ENCODE data around the gene NHERF1.

Gene NHERF1

DNA sequence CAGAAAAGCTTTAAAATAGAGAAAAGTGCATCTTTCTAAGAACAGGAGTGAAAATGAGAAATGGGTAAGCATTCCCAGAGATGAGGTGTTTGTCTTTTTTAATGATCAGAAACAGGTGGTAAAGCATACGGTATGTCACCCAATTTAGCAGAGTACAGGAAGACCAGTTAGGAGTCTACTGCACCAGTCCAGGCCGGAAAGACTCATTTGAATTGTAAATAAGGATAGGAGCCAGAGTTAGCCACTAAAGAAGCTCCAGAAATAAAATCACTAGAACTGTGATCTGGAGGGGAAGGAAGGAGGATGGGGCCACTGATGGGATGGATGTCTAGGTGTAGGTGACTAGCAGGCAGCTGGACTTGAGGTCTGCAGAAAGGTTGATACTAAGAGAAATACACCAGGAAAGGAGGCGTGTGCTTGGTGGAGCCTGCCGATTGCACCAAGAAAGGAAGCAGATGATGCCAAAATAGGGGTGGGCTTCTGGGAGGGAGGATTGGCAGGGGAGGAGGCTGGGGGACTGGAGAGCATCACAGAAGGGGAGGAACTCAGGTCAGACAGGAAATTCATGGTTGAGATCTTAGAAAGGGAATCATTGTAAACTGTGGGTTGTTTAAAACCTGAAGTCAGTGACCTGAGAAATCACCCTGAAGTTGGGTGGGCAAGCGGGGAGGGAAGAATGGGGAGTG, 35.8 kb downstream of the NHERF1 start:
- DNase-seq (ENCODE audit: low read depth): no peak

DNA sequence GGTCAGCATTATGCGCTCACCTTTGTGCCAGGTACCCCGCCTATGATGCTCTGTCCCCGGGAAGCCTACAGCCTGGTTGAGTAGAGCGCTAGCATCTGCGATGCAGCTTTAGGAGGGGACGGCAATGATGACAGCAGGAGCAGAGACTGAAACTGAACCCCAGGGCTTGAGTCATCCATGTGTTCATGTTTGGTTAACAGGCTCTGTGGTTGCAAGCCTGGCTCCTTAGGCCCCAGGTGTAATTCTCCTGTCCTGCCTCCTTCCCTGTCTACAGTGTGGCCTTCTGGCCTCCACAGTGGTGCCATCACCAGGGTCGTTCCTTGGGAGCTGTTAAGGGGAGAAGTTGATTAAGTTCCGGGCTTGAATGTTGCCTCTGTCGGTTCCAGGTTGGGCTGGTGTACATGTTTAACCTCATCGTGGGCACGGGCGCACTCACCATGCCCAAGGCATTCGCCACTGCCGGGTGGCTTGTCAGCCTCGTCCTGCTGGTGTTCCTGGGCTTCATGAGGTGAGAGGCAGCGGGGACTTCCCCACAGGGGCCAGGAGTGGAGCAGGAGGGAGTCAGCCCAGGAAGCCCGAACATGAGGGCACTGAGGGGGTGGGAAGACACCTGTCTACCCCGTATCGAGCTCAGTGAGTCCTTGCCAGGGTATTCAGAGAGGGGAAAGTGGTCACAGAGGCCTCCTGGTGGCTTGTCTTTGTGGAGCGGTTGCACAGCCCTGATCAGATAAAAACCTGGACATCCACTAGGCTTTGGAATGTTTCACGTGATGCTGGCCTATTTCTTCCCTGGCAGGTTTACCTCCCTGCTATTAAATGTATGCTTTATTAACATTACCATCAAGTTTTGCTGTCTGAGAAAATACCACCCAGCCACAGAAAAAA, 36.9 kb downstream of the NHERF1 start:
- DNase-seq (ENCODE audit: low read depth): no peak

DNA sequence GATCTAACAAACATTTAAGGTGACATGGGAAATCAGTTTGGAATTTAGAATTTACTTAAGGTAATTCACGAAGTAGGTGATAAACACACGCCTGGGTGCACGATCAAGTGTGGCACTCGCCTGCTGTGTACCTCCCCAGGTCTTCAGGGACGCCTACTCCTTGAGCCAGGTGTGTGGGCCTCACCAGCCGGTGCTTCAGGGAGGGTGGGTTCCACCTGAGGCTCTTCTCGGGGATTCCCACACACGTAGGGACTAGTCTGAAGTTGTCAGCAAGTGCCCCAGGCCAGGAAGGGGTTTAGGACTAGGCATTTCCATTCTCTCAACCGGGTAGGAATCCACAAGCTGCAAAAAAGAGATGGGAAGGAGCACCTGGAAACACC, 37.5 kb downstream of the NHERF1 start:
- no peak for DNase-seq (ENCODE audit: low read depth)

DNA sequence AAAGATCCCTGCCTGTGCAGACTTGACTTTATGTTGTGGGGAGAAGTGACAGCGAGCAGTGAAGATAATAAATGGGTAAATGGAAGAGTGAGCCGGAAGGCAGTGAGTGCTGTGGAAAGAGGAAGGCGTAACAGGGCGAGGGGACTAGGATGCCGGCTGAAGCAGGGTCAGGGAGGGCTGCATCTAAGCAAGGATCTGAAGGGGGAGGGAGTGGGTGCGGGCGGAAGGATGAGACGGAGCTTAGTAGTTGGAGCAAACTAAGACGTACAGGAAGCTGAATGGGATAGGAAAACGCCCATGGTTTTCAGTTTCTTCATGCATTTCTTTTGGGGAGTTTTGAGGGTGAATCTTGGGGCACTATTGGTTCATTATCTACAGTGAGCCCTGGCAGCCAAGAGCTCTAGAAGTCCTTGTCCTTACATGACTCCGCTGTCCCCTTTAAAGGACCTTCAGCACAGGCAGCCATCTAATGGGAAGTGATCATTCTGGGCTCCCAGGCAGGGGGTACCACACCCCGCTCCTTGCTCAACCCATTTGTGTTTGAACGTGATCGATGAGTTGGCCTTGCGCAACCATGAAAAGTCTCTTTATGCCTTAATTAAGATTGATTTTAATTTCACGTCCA, 38.1 kb downstream of the NHERF1 start:
- no peak for DNase-seq (ENCODE audit: low read depth)

DNA sequence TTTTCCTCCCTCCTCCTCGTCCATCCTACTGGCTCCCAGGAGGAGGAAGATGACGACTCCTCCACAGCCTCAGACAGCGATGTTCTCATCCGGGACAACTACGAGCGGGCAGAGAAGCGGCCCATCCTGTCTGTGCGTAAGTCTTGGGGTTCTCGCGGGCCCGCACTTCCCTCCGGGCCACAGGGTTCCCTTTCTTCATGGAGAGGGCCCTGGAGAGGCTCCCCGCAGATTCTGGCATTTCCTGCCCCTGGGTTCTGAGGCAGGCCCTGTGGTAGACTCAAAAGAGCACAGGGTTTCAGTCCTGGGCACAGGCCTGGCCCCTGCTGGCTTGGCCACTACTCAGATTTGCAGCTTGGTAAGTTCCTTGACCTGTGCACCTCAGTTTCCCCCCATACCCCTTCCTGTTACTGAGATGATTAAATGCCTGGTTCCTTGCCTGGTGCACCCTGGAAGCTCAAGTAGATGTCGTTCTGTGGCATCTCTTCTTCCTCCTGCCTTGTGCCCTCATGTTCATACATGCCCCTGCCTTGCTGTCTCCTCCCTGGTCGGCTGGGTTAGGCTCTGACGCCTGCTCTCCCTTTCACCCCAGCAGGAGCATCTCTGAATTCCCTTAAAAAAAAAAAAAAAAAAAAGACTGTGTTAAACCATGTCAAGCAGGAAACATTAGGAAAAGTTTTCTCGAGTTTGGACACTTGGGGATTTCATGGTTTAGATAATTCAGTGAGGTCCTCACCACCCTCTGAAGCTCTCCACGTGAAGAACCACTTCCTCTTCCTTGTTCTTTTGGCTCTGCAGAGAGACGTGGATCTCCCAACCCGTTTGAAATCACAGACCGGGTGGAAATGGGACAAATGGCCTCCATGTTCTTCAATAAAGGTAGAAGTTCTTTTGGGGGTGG, 42.0 kb downstream of the NHERF1 start:
- no peak for DNase-seq (ENCODE audit: low read depth)

DNA sequence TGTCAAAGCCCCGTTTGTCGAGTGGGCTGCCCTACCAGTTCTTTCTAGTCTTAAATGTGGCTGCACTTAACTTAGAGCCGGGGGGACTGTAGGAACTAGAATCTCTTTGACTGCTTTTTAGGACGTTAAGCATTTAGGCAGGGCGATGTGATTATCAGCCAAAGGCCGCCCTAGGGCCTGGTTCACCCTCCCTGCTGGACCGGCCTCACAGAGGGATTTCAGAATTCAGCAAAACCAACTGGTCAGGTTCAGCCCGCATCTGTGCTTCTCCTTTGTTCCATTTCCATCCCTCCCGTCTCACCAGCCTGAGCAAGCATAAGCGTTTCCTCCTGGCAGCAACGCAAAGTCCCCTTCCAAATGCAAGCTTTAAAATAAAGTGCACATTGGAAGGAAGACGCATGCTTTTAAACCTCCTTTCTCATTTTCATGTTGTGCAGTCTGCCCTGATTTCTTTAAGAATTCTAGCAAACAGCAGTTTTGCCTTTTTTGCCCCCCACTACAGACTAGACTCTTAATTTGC, 44.2 kb downstream of the NHERF1 start:
- DNase-seq (ENCODE audit: low read depth): no peak

DNA sequence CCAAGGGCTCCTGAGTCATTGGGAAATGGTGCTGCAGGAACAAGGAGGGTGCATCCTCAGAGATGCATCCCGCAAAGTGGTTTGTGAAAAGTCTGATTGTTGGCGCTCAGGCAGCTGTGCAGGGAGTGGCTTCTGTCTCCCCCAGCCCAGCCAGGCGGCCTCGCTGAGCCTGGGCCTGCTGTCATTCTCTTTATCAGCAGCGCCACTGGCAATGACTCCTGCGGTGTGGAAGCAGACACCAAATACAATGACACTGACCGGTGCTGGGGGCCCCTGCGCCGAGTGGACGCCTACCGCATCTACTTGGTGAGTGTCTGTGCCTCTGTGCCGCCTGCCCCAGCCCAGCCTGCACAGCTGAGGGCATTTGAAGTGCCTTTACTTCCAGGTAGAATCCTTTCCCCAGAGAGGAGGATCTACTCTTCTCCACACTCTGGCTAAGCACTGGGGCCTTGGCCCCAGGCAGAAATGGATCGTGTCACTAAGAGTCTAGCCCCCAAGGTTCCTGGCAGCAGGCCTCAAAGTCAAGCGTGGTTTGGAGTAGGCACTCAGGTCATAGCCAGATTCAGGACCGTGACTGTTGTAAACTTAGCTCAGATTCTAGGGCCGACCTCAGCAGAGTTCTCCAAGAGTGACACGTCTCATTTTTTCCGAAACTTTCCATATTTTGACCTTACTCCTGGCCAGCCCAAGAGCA, 47.0 kb downstream of the NHERF1 start:
- no peak for DNase-seq (ENCODE audit: low read depth)

DNA sequence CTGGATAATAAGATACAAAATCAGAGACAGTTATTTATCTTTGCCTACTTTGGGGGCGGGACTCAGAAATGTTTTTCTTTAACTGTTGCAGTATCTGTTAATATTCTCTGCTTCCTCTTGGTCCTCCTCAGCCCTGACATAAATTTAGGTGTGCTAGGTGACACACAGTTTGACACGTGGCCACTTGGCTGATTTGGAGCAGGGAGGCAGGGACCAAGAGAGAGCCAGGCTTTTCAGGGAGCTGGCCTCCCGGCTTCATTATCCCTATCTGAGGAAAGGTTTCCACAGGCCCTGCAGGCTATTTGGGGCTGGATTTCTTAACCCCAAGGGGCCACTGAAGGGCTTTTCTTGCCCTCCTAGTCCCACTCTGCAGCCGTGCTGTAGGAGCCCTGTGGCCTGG, 47.8 kb downstream of the NHERF1 start:
- DNase-seq (ENCODE audit: low read depth): no peak

DNA sequence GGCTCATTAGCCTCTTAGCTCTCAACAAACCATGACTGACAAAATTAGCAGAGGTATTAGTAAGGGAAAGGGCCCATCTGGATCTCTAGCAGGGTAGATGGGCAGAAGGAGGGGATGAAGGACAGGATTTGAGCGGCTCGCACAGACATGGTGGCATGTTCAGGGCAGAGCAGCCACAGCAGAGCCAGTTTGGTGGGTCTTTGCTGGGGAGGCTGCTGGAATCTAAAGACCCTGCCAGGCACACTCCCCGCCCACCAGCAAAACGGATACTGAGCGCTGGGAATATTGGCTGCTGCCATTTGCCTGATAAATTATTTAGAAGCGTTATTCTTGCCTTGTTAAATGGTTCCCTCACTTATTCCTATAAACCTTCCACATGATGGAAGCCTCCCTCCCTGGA, 48.4 kb downstream of the NHERF1 start:
- no peak for DNase-seq (ENCODE audit: low read depth)

DNA sequence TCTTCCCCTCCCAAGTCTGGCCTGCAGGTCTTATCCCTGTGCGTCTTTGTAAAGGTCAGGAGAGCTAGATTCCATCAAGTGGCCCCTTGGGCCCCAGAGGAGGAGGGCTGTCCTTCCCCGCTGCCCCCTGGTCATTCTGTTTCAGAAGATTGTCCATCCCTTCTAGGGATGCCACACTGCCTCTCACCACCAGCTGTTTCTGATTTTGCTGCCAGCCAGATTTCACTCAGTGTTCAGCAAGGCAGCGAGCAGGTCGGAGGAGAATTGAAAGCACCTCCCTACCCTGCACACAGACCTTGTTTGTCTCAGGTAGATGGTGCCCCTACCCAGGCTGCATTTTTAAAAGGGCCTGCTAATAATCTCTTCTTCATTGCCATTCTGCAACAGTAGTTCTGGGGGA, 49.4 kb downstream of the NHERF1 start:
- no peak for DNase-seq (ENCODE audit: low read depth)

DNA sequence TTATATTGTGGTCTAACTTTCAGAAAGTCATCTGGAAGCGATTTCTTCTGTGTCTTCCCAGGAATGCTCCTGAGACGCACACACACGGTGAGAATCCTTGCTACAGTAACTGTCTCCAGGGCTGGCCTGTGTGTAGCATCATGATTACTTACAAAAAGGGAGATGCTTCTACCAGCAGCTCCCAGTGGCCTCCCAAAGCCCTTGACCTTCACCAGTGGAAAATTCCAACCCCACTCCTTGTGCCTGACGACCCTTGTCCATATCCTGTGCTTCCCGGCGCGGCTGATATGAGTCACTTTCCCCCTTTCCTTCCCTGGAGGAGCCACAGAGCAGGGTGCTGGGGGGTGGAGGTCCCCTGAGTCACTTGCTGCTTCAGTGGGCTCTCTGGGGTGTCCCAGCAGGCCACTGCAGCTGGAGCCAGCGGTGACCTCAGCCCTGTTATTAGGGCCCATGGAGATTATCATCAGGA, 49.8 kb downstream of the NHERF1 start:
- no peak for DNase-seq (ENCODE audit: low read depth)

DNA sequence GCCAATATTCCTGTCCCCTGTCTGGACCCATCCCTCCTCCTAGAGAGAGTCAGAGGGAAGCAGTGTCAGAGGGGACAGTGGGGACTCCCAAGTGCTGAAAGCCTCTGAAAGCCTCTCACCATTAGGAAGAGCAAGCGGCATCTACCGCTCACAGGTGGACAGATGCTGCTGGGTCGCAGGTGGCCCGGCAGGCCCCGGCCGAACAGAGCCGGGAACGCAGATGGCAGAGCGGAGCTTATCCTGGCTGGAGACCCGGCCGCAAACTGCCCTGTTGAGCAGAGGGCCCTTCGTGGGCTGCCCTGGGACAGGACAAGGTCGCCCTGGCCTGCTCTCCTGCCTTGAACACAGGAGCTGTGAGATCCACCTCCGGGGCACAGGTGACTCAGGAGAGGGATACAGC, 50.7 kb downstream of the NHERF1 start:
- no peak for DNase-seq (ENCODE audit: low read depth)

DNA sequence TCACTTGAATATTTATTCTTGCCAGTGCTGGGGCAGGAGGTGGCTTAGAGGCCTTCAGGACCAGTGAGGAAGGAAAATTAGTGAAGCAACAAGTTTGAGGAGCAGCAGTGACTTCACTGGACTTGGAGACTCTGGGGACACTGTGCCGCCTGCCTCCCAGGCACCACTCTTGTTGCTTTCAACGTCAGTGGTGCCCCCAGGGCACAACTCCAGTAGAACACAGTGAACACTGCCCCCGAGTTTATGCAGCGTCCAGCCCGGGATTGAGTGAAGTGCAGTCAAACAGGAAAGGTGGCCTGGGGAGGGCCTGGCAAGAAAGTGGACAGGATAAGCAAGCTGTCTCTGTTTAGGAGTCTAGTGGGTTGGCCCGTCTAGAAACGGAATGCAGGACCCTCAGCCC, 52.1 kb downstream of the NHERF1 start:
- no peak for DNase-seq (ENCODE audit: low read depth)

DNA sequence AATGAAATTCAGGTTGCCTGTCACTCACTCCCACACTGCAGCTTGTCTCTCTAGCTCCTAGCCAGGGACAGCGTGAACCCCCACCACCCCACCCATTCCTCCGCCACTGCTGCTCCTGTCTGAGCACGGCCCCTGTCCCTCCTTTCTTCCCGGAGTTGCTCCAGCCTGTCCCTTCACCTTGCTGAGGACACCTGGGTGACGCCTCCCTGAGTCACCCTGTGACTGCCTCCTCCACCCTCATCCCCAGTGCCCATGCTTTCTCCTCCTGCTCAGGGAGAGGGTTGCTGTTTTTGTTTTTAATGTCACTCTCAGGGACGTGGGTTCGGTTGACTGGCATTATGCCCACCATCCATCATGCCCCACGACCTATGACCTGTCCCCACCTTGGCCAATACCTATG, 53.5 kb downstream of the NHERF1 start:
- DNase-seq (ENCODE audit: low read depth): no peak

DNA sequence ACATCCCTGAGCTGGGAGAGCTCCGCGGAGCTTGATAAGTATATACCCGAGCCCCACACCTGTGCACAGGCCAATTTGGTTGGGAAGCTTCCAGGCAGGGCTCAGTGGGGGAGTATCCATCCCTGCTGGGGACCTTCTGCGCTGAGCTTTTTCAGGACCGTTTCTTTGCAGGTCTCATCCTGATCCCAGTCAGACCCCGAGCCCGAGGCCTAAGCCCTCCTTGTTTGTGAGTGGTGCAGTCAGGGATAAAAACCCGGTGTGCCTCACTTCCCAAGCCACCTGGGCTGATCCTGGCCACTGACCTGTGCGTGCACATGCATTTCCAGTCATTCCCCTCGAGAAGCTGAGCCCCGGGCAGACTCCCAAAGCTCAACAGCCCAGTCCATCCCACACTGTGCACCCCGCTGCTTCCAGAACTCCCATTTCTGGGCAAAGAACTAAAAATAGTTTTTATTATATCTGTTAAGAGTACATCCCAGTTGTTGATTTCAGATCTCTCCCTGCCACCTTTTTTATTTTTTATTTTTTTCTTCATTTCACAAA, 55.0 kb downstream of the NHERF1 start:
- no peak for DNase-seq (ENCODE audit: low read depth)

DNA sequence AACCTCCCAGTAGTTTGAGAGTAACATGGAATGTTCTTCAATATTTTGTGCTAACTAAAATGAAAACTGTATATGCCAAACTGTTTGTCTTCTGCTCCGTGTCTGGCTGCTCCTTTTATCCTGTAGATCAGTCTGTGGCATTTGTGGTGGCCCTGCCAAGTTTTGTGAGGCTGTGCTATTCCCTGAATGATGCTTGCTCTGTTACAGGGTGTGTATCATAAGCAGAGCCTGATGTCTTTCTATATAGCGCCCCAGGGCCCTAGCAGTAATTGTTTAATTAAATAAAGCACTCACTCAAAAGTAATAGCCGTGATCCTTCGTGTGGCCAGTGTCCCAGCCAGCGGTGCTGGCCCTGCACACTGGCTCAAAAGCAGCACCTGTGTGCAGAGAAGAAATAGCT, 55.5 kb downstream of the NHERF1 start:
- DNase-seq (ENCODE audit: low read depth): no peak

DNA sequence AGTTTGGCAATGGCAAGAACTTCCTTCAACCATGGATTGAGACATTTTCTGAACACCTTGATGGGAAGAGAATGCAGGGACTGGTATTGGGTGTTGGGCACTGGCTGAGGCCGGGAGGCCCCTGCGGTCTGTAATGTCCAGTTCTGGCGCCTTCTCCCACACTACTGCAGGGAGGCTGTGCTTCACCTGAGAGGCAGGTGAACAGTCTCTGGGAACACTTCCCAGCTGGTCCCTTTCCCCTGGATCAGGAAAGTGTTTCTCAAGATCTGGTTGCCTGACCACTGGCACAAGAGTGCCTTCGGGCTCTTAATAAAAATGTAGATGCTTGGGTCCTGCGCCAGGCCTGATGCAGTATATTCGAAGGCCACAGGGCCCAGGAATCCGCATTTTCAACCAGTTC, 56.3 kb downstream of the NHERF1 start:
- no peak for DNase-seq (ENCODE audit: low read depth)

DNA sequence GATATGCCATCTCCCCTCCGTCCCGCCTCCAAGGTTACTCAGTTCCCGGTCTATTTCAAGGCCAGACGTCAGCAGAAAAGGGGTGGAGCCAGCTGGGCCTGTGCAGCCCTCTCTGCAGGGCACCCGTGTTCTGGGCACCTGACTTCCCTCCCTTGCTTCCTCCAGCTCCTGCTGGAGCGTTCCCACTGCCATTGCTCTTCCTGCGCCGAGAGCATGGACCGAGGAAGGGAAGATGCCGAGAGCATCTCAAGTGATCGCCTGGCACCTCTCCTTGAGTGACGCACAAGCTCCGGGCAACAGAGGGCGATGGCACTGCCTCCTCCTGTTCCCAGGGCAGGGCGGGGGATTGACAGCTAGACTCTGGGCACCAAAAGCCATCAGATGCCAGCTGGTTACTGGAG, 57.2 kb downstream of the NHERF1 start:
- no peak for DNase-seq (ENCODE audit: low read depth)

DNA sequence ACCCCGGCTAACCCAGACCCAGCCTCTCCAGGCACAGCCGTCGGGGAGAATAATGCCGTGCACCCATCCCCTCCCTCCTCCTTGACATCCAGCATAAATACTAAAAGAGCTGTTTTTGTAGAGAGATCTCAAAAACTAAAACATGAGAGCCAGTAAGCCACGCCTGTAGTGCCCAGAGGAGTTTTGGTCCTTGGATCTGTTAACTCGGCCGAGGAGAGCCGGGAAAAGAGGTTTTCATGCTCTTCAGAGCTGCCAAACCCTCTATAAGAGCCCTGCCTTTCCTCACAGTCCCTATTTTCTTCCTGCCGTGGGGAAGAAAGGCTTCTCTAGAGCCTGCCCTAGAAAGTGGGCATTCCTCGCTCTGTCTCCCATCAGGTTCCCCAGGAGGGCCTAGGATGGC, 57.9 kb downstream of the NHERF1 start:
- no peak for DNase-seq (ENCODE audit: low read depth)

DNA sequence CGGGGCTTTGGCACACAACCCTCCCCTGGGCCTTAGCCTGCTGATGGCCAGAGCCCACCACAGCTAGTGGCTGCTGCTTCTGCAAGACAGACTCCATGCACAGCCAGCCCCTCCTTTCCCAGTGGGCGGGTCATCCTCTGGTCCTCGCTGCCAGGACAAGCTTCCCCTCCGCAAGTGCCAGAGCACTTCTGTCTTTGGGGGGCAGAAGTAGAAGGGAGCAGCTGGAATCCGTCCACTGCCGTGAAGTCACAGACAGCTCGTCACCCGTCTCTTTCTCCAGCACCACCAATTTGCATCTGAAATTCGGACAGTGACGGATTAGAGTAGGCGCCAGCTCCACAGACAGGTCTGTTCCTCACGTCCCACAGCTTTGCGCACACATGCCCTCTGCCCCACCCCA, 59.0 kb downstream of the NHERF1 start:
- no peak for DNase-seq (ENCODE audit: low read depth)

DNA sequence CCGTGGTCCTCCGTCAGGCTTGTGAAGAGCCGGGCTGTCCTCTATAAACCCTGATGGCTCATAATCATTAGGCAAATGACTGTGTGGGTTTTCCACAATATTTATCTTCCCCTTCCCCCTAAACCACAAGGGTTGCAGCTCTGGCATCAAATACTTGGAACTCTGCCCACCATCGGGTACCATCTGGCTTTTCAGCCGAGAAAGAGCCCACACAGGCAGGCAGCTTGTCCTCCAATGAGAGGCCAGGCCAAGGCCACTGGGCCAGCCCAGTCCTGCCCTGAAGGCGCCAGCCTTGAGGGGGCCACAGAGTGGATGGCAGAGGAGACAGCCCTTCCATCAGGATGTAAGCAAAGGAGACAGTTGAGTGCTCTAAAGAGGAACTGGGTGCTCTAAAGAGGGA, 59.5 kb downstream of the NHERF1 start:
- no peak for DNase-seq (ENCODE audit: low read depth)

All from activated T-helper 1 cell treated with Interleukin-2 at 50 U/mL for 16 hours (primary cell).